WTC11 (cell line): ENCODE results near the gene EEFSEC. TPM values are rescaled to one million over a fixed set of nuclear protein-coding genes. Genes with fewer than 3 reads are reported as not detected.
"Not testable (repeated sequence)": the region's sequence is repeated elsewhere in the genome, so short reads cannot be mapped to it uniquely, and the experiment has no call there.

Experiments
- ATAC-seq: fragments of 200-7000 bp; cut with Tn5 transposase; 2 replicates; pipeline ENCODE4 v1.10.0; 2021; ENCODE audit warnings: mild to moderate bottlenecking, moderate library complexity
- CTCF ChIA-PET: fragments of 300-600 bp; sonication (Branson Sonifier 250); formaldehyde crosslinking; loops from one replicate; lab custom pipeline; 2021; ENCODE audit warnings: antibody characterized with exemption; lab: Charles Lee
- POLR2A ChIA-PET: fragments of 350-600 bp; sonication (Branson Sonifier 250); formaldehyde crosslinking; loops from one replicate; lab custom pipeline; 2021; ENCODE audit warnings: antibody characterized with exemption; lab: Charles Lee
- DNase-seq: peaks from one replicate; pipeline ENCODE4 v3.0.0; 2021; ENCODE audit warnings: low spot score
- H3K27ac Mint-ChIP-seq: 2 replicates; pipeline ENCODE4 v1.8.0; 2021; ENCODE audit warnings: mixed read lengths
- H3K27me3 Mint-ChIP-seq: 2 replicates; pipeline ENCODE4 v1.8.0; 2021; ENCODE audit warnings: low read depth, mild to moderate bottlenecking, moderate library complexity, mixed read lengths
- H3K36me3 Mint-ChIP-seq: 2 replicates; pipeline ENCODE4 v1.8.0; 2021; ENCODE audit warnings: mixed read lengths
- H3K4me1 Mint-ChIP-seq: 2 replicates; pipeline ENCODE4 v1.8.0; 2022; ENCODE audit warnings: mixed read lengths
- H3K4me3 Mint-ChIP-seq: 2 replicates; pipeline ENCODE4 v1.8.0; 2021; ENCODE audit warnings: mild to moderate bottlenecking, moderate library complexity, mixed read lengths
- H3K9me3 Mint-ChIP-seq: 2 replicates; pipeline ENCODE4 v1.8.0; 2021; ENCODE audit warnings: mixed read lengths
- ELF4 ChIP-seq: sonication (generic); formaldehyde crosslinking; IDR thresholded peaks from 2 replicates; pipeline ENCODE4 v1.8.1; 2022; ENCODE audit warnings: low read depth, mild to moderate bottlenecking, moderate library complexity, missing genetic modification reagents
- FOXK1 ChIP-seq: sonication (generic); formaldehyde crosslinking; IDR thresholded peaks from 2 replicates; pipeline ENCODE4 v1.8.0; 2022; ENCODE audit warnings: mild to moderate bottlenecking, moderate library complexity, missing genetic modification reagents
- NR1H2 ChIP-seq: sonication (generic); formaldehyde crosslinking; IDR thresholded peaks from 2 replicates; pipeline ENCODE4 v1.9.0; 2021; ENCODE audit warnings: mild to moderate bottlenecking, moderate library complexity, missing genetic modification reagents
- NR3C1 ChIP-seq: sonication (generic); formaldehyde crosslinking; conservative IDR thresholded peaks from 2 replicates; pipeline ENCODE4 v1.8.1; 2023; ENCODE audit warnings: low read depth, mild to moderate bottlenecking, missing genetic modification reagents
- TEAD4 ChIP-seq: sonication (generic); formaldehyde crosslinking; IDR thresholded peaks from 2 replicates; pipeline ENCODE4 v1.8.0; 2022; ENCODE audit warnings: mild to moderate bottlenecking, missing genetic modification reagents
- ZNF671 ChIP-seq: fragments of 250-450 bp; sonication (Bioruptor Pico); IDR thresholded peaks from 2 replicates; pipeline ENCODE4 v1.8.0; 2021; ENCODE audit warnings: mild to moderate bottlenecking
- total RNA-seq: library from RNA; stranded (reverse); gene quantifications from 3 replicates; pipeline ENCODE4 v1.2.3, GENCODE V29; 2021
- TF ChIP-seq, protein P1 (sequence below): sonication (generic); formaldehyde crosslinking; IDR thresholded peaks from 2 replicates; pipeline ENCODE4 v1.8.1; 2023; ENCODE audit warnings: mild to moderate bottlenecking, missing genetic modification reagents
- TF ChIP-seq, protein P2 (sequence below): fragments of 250-450 bp; sonication (Bioruptor Pico); IDR thresholded peaks from 2 replicates; pipeline ENCODE4 v1.9.0; 2021; ENCODE audit warnings: mild to moderate bottlenecking
- TF ChIP-seq, protein P3 (sequence below): sonication (generic); formaldehyde crosslinking; IDR thresholded peaks from 2 replicates; pipeline ENCODE4 v1.8.1; 2023; ENCODE audit warnings: mild to moderate bottlenecking, missing genetic modification reagents, moderate library complexity
- TF ChIP-seq, protein P4 (sequence below): sonication (generic); formaldehyde crosslinking; IDR thresholded peaks from 2 replicates; pipeline ENCODE4 v1.8.1; 2022; ENCODE audit warnings: mild to moderate bottlenecking, moderate library complexity, missing genetic modification reagents
- TF ChIP-seq, protein P5 (sequence below): sonication (generic); formaldehyde crosslinking; IDR thresholded peaks from 2 replicates; pipeline ENCODE4 v1.8.1; 2023; ENCODE audit warnings: mild to moderate bottlenecking, missing genetic modification reagents
- TF ChIP-seq, protein P6 (sequence below): sonication (generic); formaldehyde crosslinking; conservative IDR thresholded peaks from 2 replicates; pipeline ENCODE4 v1.8.1; 2023; ENCODE audit warnings: mild to moderate bottlenecking, low read depth, missing genetic modification reagents, moderate library complexity

Gene EEFSEC
- total RNA-seq, 1 experiment from 2014 or later, result 13.7 TPM

DNA sequence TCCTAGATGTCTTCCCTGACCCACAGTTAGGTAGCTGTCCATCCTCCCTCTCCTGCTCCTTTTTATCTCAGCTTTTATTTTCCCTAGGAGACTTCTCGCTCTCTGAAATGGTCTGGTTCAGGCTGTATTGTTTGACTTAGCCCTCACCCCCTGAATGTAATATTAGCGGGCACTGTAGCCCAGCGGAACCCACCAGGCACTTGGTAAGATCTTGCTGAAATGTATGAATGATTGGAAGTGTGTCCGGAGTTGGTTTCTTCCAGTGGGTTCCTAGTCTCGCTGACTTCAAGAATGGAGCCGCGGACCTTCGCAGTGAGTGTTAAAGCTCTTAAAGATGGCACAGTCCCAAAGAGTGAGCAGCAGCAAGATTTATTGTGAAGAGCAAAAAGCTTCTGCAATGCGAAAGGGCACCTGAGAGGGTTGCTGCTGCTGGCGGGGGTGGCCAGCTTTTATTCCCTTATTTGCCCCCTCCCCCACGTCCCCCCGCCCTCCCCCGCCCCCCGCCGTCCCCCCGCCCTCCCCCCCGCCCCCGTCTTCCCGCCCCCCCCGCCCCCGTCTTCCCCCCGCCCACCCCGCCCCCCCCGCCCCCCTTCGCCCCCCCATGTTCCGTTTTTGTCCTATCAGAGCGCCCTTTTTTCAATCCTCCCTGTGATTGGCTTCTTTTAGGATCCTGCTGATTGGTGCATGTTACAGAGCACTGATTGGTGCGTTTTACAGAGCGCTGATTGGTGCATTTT, 694 bp upstream of the EEFSEC start (continued):
- TF ChIP-seq, protein P1, sequence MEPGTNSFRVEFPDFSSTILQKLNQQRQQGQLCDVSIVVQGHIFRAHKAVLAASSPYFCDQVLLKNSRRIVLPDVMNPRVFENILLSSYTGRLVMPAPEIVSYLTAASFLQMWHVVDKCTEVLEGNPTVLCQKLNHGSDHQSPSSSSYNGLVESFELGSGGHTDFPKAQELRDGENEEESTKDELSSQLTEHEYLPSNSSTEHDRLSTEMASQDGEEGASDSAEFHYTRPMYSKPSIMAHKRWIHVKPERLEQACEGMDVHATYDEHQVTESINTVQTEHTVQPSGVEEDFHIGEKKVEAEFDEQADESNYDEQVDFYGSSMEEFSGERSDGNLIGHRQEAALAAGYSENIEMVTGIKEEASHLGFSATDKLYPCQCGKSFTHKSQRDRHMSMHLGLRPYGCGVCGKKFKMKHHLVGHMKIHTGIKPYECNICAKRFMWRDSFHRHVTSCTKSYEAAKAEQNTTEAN (CRISPR knock-in tag), result no peak
- TF ChIP-seq ZNF671 (CRISPR knock-in tag), result no peak
- TF ChIP-seq TEAD4 (CRISPR knock-in tag), result no peak
- TF ChIP-seq, protein P2, sequence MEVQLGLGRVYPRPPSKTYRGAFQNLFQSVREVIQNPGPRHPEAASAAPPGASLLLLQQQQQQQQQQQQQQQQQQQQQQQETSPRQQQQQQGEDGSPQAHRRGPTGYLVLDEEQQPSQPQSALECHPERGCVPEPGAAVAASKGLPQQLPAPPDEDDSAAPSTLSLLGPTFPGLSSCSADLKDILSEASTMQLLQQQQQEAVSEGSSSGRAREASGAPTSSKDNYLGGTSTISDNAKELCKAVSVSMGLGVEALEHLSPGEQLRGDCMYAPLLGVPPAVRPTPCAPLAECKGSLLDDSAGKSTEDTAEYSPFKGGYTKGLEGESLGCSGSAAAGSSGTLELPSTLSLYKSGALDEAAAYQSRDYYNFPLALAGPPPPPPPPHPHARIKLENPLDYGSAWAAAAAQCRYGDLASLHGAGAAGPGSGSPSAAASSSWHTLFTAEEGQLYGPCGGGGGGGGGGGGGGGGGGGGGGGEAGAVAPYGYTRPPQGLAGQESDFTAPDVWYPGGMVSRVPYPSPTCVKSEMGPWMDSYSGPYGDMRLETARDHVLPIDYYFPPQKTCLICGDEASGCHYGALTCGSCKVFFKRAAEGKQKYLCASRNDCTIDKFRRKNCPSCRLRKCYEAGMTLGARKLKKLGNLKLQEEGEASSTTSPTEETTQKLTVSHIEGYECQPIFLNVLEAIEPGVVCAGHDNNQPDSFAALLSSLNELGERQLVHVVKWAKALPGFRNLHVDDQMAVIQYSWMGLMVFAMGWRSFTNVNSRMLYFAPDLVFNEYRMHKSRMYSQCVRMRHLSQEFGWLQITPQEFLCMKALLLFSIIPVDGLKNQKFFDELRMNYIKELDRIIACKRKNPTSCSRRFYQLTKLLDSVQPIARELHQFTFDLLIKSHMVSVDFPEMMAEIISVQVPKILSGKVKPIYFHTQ (CRISPR knock-in tag), result no peak
- TF ChIP-seq, protein P3, sequence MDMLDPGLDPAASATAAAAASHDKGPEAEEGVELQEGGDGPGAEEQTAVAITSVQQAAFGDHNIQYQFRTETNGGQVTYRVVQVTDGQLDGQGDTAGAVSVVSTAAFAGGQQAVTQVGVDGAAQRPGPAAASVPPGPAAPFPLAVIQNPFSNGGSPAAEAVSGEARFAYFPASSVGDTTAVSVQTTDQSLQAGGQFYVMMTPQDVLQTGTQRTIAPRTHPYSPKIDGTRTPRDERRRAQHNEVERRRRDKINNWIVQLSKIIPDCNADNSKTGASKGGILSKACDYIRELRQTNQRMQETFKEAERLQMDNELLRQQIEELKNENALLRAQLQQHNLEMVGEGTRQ (CRISPR knock-in tag), result no peak
- TF ChIP-seq, protein P4, sequence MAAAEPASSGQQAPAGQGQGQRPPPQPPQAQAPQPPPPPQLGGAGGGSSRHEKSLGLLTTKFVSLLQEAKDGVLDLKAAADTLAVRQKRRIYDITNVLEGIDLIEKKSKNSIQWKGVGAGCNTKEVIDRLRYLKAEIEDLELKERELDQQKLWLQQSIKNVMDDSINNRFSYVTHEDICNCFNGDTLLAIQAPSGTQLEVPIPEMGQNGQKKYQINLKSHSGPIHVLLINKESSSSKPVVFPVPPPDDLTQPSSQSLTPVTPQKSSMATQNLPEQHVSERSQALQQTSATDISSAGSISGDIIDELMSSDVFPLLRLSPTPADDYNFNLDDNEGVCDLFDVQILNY (CRISPR knock-in tag), result no peak
- TF ChIP-seq ELF4 (CRISPR knock-in tag), result no peak
- TF ChIP-seq, all 79 proteins: peak for 0

DNA sequence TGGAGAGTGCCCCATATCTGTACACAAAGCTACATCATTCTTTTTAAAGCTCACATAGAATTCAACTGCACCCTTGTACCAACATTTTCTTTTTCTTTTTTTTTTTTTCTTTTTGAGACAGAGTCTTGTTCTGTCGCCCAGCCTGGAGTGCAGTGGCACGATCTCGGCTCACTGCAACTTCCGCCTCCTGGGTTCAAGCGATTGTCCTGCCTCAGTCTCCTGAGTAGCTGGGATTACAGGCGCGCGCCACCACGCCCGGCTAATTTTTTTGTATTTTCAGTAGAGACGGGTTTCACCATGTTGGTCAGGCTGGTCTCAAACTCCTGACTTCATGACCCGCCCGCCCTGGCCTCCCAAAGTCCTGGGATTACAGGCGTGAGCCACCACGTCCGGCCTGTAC, 1.1 kb downstream of the EEFSEC start:
- Mint-ChIP-seq H3K9me3 (peaks cover 21% of the 10 kb centered on the region), H3K4me3 (peak overlapping the region; percentile 81), H3K36me3 (peaks cover 33% of the 10 kb centered on the region)
- not testable (repeated sequence) for ATAC-seq, H3K27me3 Mint-ChIP-seq, H3K4me1 Mint-ChIP-seq, H3K27ac Mint-ChIP-seq, DNase-seq
- ChIA-PET CTCF (interaction anchor here (1.0 to 1.2 kb wide), 2 partner anchors 81 to 168 kb away, joined by 4 to 5 read pairs; no protein-coding TSS in a partner anchor), POLR2A (interaction anchor here (0.7 kb wide), 1 partner anchor 31 kb away, joined by 5 read pairs; the partner anchor contains the start of gene RUVBL1)

DNA sequence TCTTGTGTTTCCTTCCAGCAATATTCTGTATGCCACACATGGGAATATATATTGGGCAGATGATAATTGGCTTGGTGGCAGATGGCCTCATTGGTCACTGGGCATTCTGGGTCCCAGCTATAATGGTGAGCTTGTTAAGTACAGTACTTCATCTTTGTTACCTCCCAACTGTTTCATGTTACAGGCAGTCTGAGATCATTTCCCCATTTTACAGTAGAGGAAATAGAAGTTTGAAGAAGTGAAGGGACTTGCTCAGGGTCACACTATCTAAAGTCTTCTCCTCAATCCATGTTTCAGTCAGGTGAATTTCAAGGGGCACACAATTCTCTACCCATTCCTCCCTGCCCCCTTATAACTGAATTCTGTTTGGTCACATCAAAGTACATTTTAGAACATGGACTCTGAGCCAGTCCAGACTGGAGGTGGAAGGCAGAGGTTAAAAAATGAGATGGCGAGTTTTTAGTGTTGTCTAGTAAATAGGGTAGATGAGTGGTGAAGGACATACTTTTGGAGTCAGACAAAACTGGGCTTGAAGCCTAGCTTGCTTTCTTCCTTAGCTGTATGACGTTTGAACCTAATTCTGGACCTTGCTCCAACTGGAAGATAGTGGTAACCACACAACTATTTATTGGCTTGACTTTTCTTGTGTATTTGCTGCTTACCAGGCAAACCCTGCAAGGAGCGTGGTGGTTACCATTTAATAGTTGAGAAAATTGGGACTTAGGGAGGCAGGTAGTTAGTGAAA, 2.5 kb downstream of the EEFSEC start:
- no peak for TF ChIP-seq NR3C1 (CRISPR knock-in tag)
- TF ChIP-seq NR1H2 (CRISPR knock-in tag), result no peak
- TF ChIP-seq, protein P5, sequence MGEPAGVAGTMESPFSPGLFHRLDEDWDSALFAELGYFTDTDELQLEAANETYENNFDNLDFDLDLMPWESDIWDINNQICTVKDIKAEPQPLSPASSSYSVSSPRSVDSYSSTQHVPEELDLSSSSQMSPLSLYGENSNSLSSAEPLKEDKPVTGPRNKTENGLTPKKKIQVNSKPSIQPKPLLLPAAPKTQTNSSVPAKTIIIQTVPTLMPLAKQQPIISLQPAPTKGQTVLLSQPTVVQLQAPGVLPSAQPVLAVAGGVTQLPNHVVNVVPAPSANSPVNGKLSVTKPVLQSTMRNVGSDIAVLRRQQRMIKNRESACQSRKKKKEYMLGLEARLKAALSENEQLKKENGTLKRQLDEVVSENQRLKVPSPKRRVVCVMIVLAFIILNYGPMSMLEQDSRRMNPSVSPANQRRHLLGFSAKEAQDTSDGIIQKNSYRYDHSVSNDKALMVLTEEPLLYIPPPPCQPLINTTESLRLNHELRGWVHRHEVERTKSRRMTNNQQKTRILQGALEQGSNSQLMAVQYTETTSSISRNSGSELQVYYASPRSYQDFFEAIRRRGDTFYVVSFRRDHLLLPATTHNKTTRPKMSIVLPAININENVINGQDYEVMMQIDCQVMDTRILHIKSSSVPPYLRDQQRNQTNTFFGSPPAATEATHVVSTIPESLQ (CRISPR knock-in tag), result no peak
- TF ChIP-seq, protein P6, sequence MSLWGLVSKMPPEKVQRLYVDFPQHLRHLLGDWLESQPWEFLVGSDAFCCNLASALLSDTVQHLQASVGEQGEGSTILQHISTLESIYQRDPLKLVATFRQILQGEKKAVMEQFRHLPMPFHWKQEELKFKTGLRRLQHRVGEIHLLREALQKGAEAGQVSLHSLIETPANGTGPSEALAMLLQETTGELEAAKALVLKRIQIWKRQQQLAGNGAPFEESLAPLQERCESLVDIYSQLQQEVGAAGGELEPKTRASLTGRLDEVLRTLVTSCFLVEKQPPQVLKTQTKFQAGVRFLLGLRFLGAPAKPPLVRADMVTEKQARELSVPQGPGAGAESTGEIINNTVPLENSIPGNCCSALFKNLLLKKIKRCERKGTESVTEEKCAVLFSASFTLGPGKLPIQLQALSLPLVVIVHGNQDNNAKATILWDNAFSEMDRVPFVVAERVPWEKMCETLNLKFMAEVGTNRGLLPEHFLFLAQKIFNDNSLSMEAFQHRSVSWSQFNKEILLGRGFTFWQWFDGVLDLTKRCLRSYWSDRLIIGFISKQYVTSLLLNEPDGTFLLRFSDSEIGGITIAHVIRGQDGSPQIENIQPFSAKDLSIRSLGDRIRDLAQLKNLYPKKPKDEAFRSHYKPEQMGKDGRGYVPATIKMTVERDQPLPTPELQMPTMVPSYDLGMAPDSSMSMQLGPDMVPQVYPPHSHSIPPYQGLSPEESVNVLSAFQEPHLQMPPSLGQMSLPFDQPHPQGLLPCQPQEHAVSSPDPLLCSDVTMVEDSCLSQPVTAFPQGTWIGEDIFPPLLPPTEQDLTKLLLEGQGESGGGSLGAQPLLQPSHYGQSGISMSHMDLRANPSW (CRISPR knock-in tag), result no peak
- no peak for TF ChIP-seq FOXK1 (CRISPR knock-in tag)
- CTCF ChIA-PET, result no interaction called here
- Mint-ChIP-seq H3K4me3 (no peak overlapping the region), H3K4me1 (0 out of 2 replicates have a peak, but pooled peaks cover 3% of the 10 kb centered on the region), H3K27me3 (peaks cover 7% of the 10 kb centered on the region), H3K9me3 (peaks cover 21% of the 10 kb centered on the region), H3K36me3 (peaks cover 33% of the 10 kb centered on the region), H3K27ac (no peak overlapping the region)
- POLR2A ChIA-PET, result no interaction called here
- DNase-seq (no peak), ATAC-seq (no peak)
